Neutrophil (primary cell): Measurements from ENCODE around the gene NRF1.
"Not testable (repeated sequence)": the region's sequence is repeated elsewhere in the genome, so short reads cannot be mapped to it uniquely, and the experiment has no call there.

Experiments
- H3K27ac ChIP-seq: fragments of 200-600 bp; sonication (generic); 2 replicates; pipeline ENCODE4 v1.5.1; 2016; ENCODE audit warnings: mild to moderate bottlenecking, moderate library complexity
- H3K27me3 ChIP-seq: fragments of 200-600 bp; sonication (generic); 2 replicates; pipeline ENCODE4 v1.6.0; 2016; ENCODE audit warnings: mild to moderate bottlenecking
- H3K36me3 ChIP-seq: fragments of 200-600 bp; sonication (generic); 2 replicates; pipeline ENCODE4 v1.5.1; 2017
- H3K4me1 ChIP-seq, 2 experiments: fragments of 200-600 bp in 1 of 2; sonication (generic) in 1 of 2; 1 replicate in 1 of 2; 2 replicates in 1 of 2; pipeline versions ENCODE4 v1.5.1 to v1.6.1; 2013 to 2016; ENCODE audit warnings: low read depth in 1 of 2, low read length in 1 of 2, mild to moderate bottlenecking in 1 of 2, moderate library complexity in 1 of 2; ENCODE audit not compliant: control insufficient read depth in 1 of 2, insufficient read depth in 1 of 2
- H3K4me3 ChIP-seq, 2 experiments: fragments of 200-600 bp in 1 of 2; sonication (generic) in 1 of 2; 1 replicate in 1 of 2; 2 replicates in 1 of 2; pipeline ENCODE4 v1.5.1; 2013 to 2016; ENCODE audit warnings: low read depth in 1 of 2, low read length in 1 of 2, mild to moderate bottlenecking in 1 of 2, moderate library complexity in 1 of 2
- H3K9me3 ChIP-seq: fragments of 200-600 bp; sonication (generic); 2 replicates; pipeline ENCODE4 v1.5.1; 2016
- CTCF ChIP-seq: fragments of 200-600 bp; sonication (generic); IDR thresholded peaks from 2 replicates; pipeline ENCODE4 v1.5.1; 2016; ENCODE audit warnings: antibody characterized with exemption

The NRF1 gene

GRCh38 chr7:129790136-129790535, 178.6 kb downstream of the NRF1 start:
- H3K27me3 ChIP-seq = peaks cover 85% of the 10 kb centered on the region
- no peak overlapping the region for H3K27ac ChIP-seq
- no peaks in the 10 kb centered on the region for H3K36me3 ChIP-seq
- no peaks in the 10 kb centered on the region for H3K9me3 ChIP-seq
- no peak for TF ChIP-seq CTCF
- no peak overlapping the region for H3K4me3 ChIP-seq
- H3K4me1 ChIP-seq = peaks cover 7% of the 10 kb centered on the region in 2 experiments

- Histone ChIP-seq H3K27ac (no peak overlapping the region), H3K27me3 (peaks cover 59% of the 10 kb centered on the region), H3K4me3 (no peak overlapping the region), H3K9me3 (no peaks in the 10 kb centered on the region), H3K36me3 (no peaks in the 10 kb centered on the region), H3K4me1 (no peaks in the 10 kb centered on the region)
- TF ChIP-seq CTCF = no peak
These were observed 181.2 kb downstream of the NRF1 start for GRCh38 chr7:129792721-129793120.

- H3K27ac ChIP-seq = no peak overlapping the region
- H3K9me3 ChIP-seq = no peaks in the 10 kb centered on the region
- no peak for TF ChIP-seq CTCF
- H3K4me3 ChIP-seq = no peak overlapping the region
- H3K27me3 ChIP-seq = peaks cover 49% of the 10 kb centered on the region
- no peaks in the 10 kb centered on the region for H3K36me3 ChIP-seq
- H3K4me1 ChIP-seq = no peaks in the 10 kb centered on the region
These were observed 182.2 kb downstream of the NRF1 start for GRCh38 chr7:129793506-129794310.

GRCh38 chr7:129794461-129794860, 182.9 kb downstream of the NRF1 start:
- not testable (repeated sequence) for H3K27ac ChIP-seq, H3K36me3 ChIP-seq, H3K4me3 ChIP-seq, H3K9me3 ChIP-seq, H3K4me1 ChIP-seq
- peaks cover 42% of the 10 kb centered on the region for H3K27me3 ChIP-seq

- Histone ChIP-seq H3K4me3 (no peak overlapping the region), H3K36me3 (no peaks in the 10 kb centered on the region), H3K27me3 (peaks cover 31% of the 10 kb centered on the region)
These were observed 184.8 kb downstream of the NRF1 start for GRCh38 chr7:129796186-129796775.

More at GRCh38 chr7:129796186-129796775, 184.8 kb downstream of the NRF1 start:
- TF ChIP-seq CTCF = no peak
- no peaks in the 10 kb centered on the region for H3K9me3 ChIP-seq
- no peak overlapping the region for H3K27ac ChIP-seq
- H3K4me1 ChIP-seq = no peaks in the 10 kb centered on the region
